SK-N-SH (cell line): ENCODE results near the gene IZUMO4. TPM values are rescaled to one million over a fixed set of nuclear protein-coding genes. Genes with fewer than 3 reads are reported as not detected.

Experiments used
- CTCF ChIA-PET: fragments of 300-600, 350-600 bp; formaldehyde crosslinking; extraction: SDS; loops from one replicate; lab custom pipeline; 2021; lab: Yijun Ruan, JAX
- POLR2A ChIA-PET: fragments of 350-600 bp; sonication (Branson Sonifier 250); formaldehyde crosslinking; extraction: SDS; loops from one replicate; lab custom pipeline; 2020; ENCODE audit warnings: antibody characterized with exemption, inconsistent platforms; lab: Yijun Ruan, JAX
- DNase-seq: peaks from one replicate; pipeline ENCODE4 v3.0.0; 2012
- H2AFZ ChIP-seq: fragments of 200-600 bp; sonication (generic); 2 replicates; pipeline ENCODE4 v1.8.1; 2016; ENCODE audit warnings: antibody characterized with exemption, mild to moderate bottlenecking, low read depth
- H3F3A ChIP-seq: fragments of 200-600 bp; sonication (generic); replicated peaks from 2 replicates; pipeline ENCODE3; 2016; ENCODE audit warnings: antibody characterized with exemption, mild to moderate bottlenecking; ENCODE audit not compliant: insufficient read depth
- H3K27ac ChIP-seq, 2 experiments: fragments of 200-500 bp in 1 of 2; fragments of 200-600 bp in 1 of 2; sonication (Bioruptor generic) in 1 of 2; sonication (generic), shearing (Covaris generic) in 1 of 2; 2 replicates each; pipeline versions ENCODE4 v1.5.1 to v1.6.1; 2014 to 2016; ENCODE audit warnings: low read depth in 2 of 2, inconsistent platforms in 1 of 2, low read length in 1 of 2, mild to moderate bottlenecking in 1 of 2, mixed read lengths in 1 of 2
- H3K27me3 ChIP-seq: fragments of 200-600 bp; sonication (generic), shearing (Covaris generic); 2 replicates; pipeline ENCODE4 v1.6.1; 2016; ENCODE audit warnings: mixed run types; ENCODE audit not compliant: insufficient read depth
- H3K36me3 ChIP-seq, 2 experiments: fragments of 200-500 bp in 1 of 2; fragments of 200-600 bp in 1 of 2; sonication (Bioruptor generic) in 1 of 2; sonication (generic) in 1 of 2; replicated peaks in 1 of 2; 2 replicates each; pipeline versions ENCODE3 to v1.5.1; 2014 to 2016; ENCODE audit warnings: low read length in 1 of 2, mild to moderate bottlenecking in 1 of 2; ENCODE audit not compliant: insufficient read depth in 2 of 2, control insufficient read depth in 1 of 2
- H3K4me1 ChIP-seq, 2 experiments: fragments of 200-500 bp in 1 of 2; fragments of 200-600 bp in 1 of 2; sonication (Bioruptor generic) in 1 of 2; sonication (generic), shearing (Covaris generic) in 1 of 2; 2 replicates each; pipeline versions ENCODE4 v1.5.1 to v1.6.1; 2014 to 2016; ENCODE audit warnings: low read depth in 1 of 2, low read length in 1 of 2, mixed run types in 1 of 2; ENCODE audit not compliant: insufficient read depth in 2 of 2, control insufficient read depth in 1 of 2
- H3K4me2 ChIP-seq: fragments of 200-600 bp; sonication (generic), shearing (Covaris generic); 2 replicates; pipeline ENCODE4 v1.6.1; 2017; ENCODE audit warnings: mixed run types
- H3K4me3 ChIP-seq, 2 experiments: fragments of 200-500 bp in 1 of 2; fragments of 200-600 bp in 1 of 2; sonication (Bioruptor generic) in 1 of 2; sonication (generic), shearing (Covaris generic) in 1 of 2; 2 replicates each; pipeline versions ENCODE4 v1.5.1 to v1.8.1; 2014 to 2016; ENCODE audit warnings: low read depth in 2 of 2, inconsistent platforms in 1 of 2, low read length in 1 of 2, mild to moderate bottlenecking in 1 of 2, mixed read lengths in 1 of 2, moderate library complexity in 1 of 2
- H3K79me2 ChIP-seq: fragments of 200-600 bp; sonication (generic); 2 replicates; pipeline ENCODE4 v1.8.1; 2017; ENCODE audit warnings: mild to moderate bottlenecking; ENCODE audit not compliant: insufficient read depth
- H3K9ac ChIP-seq: fragments of 200-600 bp; sonication (generic); 2 replicates; pipeline ENCODE4 v1.6.1; 2017; ENCODE audit warnings: mixed run types
- H3K9me2 ChIP-seq: fragments of 200-600 bp; sonication (generic); 2 replicates; pipeline ENCODE4 v1.6.1; 2017; ENCODE audit warnings: mixed run types
- H3K9me3 ChIP-seq: fragments of 200-600 bp; sonication (generic); 2 replicates; pipeline ENCODE4 v1.6.1; 2017; ENCODE audit warnings: mixed run types, mild to moderate bottlenecking, moderate library complexity
- H4K20me1 ChIP-seq: fragments of 200-600 bp; sonication (generic); 2 replicates; pipeline ENCODE4 v1.6.1; 2017; ENCODE audit warnings: mild to moderate bottlenecking, mixed run types; ENCODE audit not compliant: insufficient read depth
- ELF1 ChIP-seq: IDR thresholded peaks from 2 replicates; pipeline ENCODE4 v1.4.0; 2012
- FOSL2 ChIP-seq: IDR thresholded peaks from 2 replicates; pipeline ENCODE4 v1.4.0; 2012; ENCODE audit warnings: low read depth, mild to moderate bottlenecking, moderate library complexity, borderline replicate concordance
- FOXJ3 ChIP-seq: sonication (generic); formaldehyde crosslinking; IDR thresholded peaks from 2 replicates; pipeline ENCODE4 v1.5.1; 2020; ENCODE audit warnings: mild to moderate bottlenecking, missing genetic modification reagents
- FOXM1 ChIP-seq: IDR thresholded peaks from 2 replicates; pipeline ENCODE4 v1.4.0; 2012; ENCODE audit warnings: low read depth, mild to moderate bottlenecking
- IRF3 ChIP-seq: fragments of 150-350 bp; IDR thresholded peaks from 2 replicates; pipeline ENCODE4 v1.6.1; 2016; ENCODE audit warnings: mild to moderate bottlenecking, low read depth, low read length
- MAX ChIP-seq: IDR thresholded peaks from 2 replicates; pipeline ENCODE4 v1.4.0; 2012; ENCODE audit warnings: low read depth
- MXI1 ChIP-seq: IDR thresholded peaks from 2 replicates; pipeline ENCODE4 v1.6.1; 2012; ENCODE audit warnings: mild to moderate bottlenecking, low read depth, low read length, improper control_type of control experiment
- NRF1 ChIP-seq: IDR thresholded peaks from 2 replicates; pipeline ENCODE4 v1.6.1; 2012; ENCODE audit warnings: low read depth, mild to moderate bottlenecking, low read length
- POLR2AphosphoS5 ChIP-seq: IDR thresholded peaks from 2 replicates; pipeline ENCODE4 v1.6.1; 2012; ENCODE audit warnings: low read depth, low read length
- USF1 ChIP-seq: IDR thresholded peaks from 2 replicates; pipeline ENCODE4 v1.4.0; 2012; ENCODE audit warnings: low read depth, borderline replicate concordance
- ZBTB33 ChIP-seq: IDR thresholded peaks from 2 replicates; pipeline ENCODE4 v1.4.0; 2012; ENCODE audit warnings: low read depth, borderline replicate concordance
- WGBS: methylation state at CpG from one replicate; pipeline ENCODE4 v1.1.6; 2017; ENCODE audit warnings: low lambda C conversion rate; 5-methylcytosine and 5-hydroxymethylcytosine counted together
- polyA plus RNA-seq, 3 experiments: library from polyadenylated mRNA; depleted of rRNA; stranded (reverse); fragments of >200 nt; gene quantifications; 2 replicates each; pipeline ENCODE4 v1.2.3, GENCODE V29; 2012

Gene IZUMO4
- polyA plus RNA-seq, 1 of the 3 experiments (the other 2 are of a cell fraction): 4.6 TPM

- ChIA-PET CTCF (interaction anchor here (1.2 to 2.4 kb wide), 6 partner anchors 8 to 39 kb away, joined by 3 to 13 read pairs (median 4); partner anchors contain the start of genes MKNK2 and MOB3A), POLR2A (interaction anchor here (0.6 to 1.8 kb wide), 4 partner anchors 11 to 669 kb away, joined by 3 to 7 read pairs (median 3); no protein-coding TSS in a partner anchor)
- Histone ChIP-seq H3K4me2 (peak overlapping the region; percentile 97; the same call in 1 of the 2 replicates), H3K36me3 (no peaks in the 10 kb centered on the region), H3K27me3 (no peaks in the 10 kb centered on the region), H3K9me3 (no peaks in the 10 kb centered on the region), H3K4me1 (peaks cover 36 to 52% of the 10 kb centered on the region in 2 experiments; a peak in 3 of 4 replicates), H3K27ac (peak overlapping the region; percentile 97 to 98), H3K9me2 (no peaks in the 10 kb centered on the region), H2AFZ (no peak overlapping the region), H3F3A (peaks cover 14% of the 10 kb centered on the region), H3K4me3 (peak overlapping the region in 1 of 2 experiments; percentile 12; a peak in 1 of 4 replicates), H3K9ac (peak overlapping the region; percentile 92; the same call in 1 of the 2 replicates), H3K79me2 (no peaks in the 10 kb centered on the region; the same call in 1 of the 2 replicates), H4K20me1 (no peaks in the 10 kb centered on the region)
- 58% methylated on average over 8 of the region's 24 CpGs for WGBS
- TF ChIP-seq MXI1: peak; percentile 16; the same call in 1 of the 2 replicates
- TF ChIP-seq ELF1: no peak
- TF ChIP-seq POLR2AphosphoS5: 0 out of 2 replicates have a peak, but pooled peaks have one; percentile 42
- no peak for TF ChIP-seq IRF3
- 0 out of 2 replicates have a peak, but pooled peaks have one; percentile 18 for TF ChIP-seq FOSL2
- peak; percentile 59 for DNase-seq
Observed at GRCh38 chr19:2059422-2060201, 37.1 kb upstream of the IZUMO4 start.

GRCh38 chr19:2060884-2061494 is 35.7 kb upstream of the IZUMO4 start:
- no peaks in the 10 kb centered on the region for H3K36me3 ChIP-seq
- no peaks in the 10 kb centered on the region for H3K9me2 ChIP-seq
- CTCF ChIA-PET: interaction anchor here (0.6 to 2.4 kb wide), 9 partner anchors 9 to 378 kb away, joined by 3 to 13 read pairs (median 3); partner anchors contain the start of gene MKNK2
- H3F3A ChIP-seq: peaks cover 14% of the 10 kb centered on the region
- no peak for DNase-seq
- H3K4me3 ChIP-seq: peak overlapping the region; percentile 53 to 75
- no peaks in the 10 kb centered on the region for H3K27me3 ChIP-seq
- TF ChIP-seq USF1 (no peak), FOXM1 (no peak), FOXJ3 (CRISPR knock-in tag) (no peak), MAX (peak; percentile 33; the same call in 1 of the 2 replicates), NRF1 (peak; percentile 85), ZBTB33 (no peak)
- TF ChIP-seq, all 33 proteins: peak for 2
- Histone ChIP-seq H2AFZ (peak overlapping the region; percentile 49; the same call in 1 of the 2 replicates), H4K20me1 (no peaks in the 10 kb centered on the region), H3K4me2 (peak overlapping the region; percentile 97), H3K9ac (peak overlapping the region; percentile 92), H3K9me3 (no peaks in the 10 kb centered on the region), H3K79me2 (no peaks in the 10 kb centered on the region; the same call in 1 of the 2 replicates), H3K27ac (peak overlapping the region; percentile 97 to 98), H3K4me1 (peaks cover 28 to 48% of the 10 kb centered on the region in 2 experiments; a peak in 3 of 4 replicates)
- POLR2A ChIA-PET: interaction anchor here (0.6 to 3.1 kb wide), 3 partner anchors 9 to 231 kb away, joined by 7 to 13 read pairs (median 7); partner anchors contain the start of gene MKNK2
- WGBS: 0% methylated on average over 1 of the region's 55 CpGs
